ENCODE measurements around the gene CLRN1.

DNA sequence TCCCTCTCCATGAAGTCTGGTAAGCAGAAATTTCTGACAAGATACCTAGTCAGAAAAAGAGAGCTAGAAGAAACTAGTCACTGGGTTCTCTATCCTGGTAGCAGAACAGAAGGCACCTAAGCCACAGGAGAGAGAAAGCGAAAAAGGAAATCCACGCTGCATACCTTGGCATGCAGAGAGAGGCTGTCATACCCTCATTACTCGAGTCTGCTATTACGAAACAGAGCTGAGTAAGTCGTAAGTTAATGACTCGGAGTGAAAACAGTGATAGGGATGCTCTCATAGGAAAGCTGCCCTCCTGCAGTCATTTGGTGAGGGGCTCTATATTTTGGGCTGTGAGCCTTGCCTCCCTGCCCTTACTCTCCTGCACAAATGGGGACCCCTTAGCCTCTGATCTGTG, 16.2 kb downstream of the CLRN1 start:
- TF ChIP-seq, protein P1, sequence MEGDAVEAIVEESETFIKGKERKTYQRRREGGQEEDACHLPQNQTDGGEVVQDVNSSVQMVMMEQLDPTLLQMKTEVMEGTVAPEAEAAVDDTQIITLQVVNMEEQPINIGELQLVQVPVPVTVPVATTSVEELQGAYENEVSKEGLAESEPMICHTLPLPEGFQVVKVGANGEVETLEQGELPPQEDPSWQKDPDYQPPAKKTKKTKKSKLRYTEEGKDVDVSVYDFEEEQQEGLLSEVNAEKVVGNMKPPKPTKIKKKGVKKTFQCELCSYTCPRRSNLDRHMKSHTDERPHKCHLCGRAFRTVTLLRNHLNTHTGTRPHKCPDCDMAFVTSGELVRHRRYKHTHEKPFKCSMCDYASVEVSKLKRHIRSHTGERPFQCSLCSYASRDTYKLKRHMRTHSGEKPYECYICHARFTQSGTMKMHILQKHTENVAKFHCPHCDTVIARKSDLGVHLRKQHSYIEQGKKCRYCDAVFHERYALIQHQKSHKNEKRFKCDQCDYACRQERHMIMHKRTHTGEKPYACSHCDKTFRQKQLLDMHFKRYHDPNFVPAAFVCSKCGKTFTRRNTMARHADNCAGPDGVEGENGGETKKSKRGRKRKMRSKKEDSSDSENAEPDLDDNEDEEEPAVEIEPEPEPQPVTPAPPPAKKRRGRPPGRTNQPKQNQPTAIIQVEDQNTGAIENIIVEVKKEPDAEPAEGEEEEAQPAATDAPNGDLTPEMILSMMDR (IDR thresholded peaks at IDR 0.05; ENCODE audit: poor library complexity) = no peak
- TF ChIP-seq EZH2 (IDR thresholded peaks at IDR 0.05; ENCODE audit: borderline replicate concordance) = no peak

Measured in hepatocyte (in vitro differentiated cells).